Measurements from ENCODE around the gene EMCN.

EMCN gene

DNA sequence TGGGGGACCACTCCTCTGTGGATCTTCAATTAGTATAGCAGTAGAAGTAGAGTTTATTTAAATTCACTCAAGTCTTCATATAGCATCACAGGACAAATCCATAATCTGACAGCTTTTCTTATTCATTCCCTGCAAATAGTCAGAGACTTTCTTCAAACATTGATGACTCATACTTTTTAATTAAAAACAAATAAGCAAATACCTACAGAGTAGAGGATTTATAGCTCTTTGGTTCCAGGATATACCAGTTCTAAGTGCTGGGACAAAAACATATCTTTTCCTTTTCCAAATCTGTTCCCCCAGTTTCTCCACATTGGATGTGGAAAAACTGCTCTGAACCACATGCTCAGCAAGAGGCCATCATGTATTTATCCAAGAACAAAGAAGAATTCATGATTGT is 24.1 kb downstream of the EMCN start:
- DNase-seq (ENCODE audit: low read depth in 1 of 2, low spot score in 1 of 2): no peak

DNA sequence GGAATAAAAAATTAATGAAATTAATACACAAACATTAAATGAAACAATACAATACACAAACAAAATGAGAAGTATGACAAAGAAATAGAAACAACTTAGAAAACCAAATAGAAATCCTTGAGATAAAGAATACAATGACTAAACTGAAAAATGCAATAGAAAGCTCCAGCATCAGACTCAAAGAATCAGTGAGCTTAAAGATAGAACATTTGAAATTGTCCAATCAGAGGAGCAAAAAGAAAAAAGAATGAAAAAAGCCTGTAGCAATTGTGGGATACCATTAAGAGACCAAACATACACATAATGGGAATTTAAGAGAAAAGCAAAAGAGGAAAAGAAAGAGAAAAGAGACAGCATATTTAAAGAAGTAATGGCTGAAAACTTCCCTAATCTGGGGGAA is 25.7 kb downstream of the EMCN start:
- DNase-seq (ENCODE audit: low read depth in 1 of 2, low spot score in 1 of 2): no peak

- DNase-seq (ENCODE audit: low read depth in 1 of 2, low spot score in 1 of 2): no peak
These were observed 28.5 kb downstream of the EMCN start for GRCh38 chr4:100489305-100489704.

DNA sequence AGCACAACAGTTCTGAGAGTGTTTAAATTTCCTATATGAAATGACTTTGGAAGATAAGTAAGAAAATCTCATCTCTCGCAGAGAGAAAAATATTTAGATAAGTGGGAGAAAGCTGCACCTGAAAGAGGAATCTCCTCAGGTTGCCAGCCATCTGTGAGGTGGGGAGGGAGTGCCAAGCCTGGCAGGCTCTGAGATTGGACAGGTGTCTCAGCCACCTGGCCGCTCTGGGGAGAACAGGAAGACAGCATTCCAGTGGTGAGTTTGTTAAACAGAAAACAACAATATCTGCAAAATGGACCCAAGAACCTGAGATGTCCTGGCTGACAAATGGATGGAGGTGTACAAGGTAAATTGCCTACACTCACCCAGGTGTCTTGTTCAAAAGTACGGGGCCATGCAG is 31.3 kb downstream of the EMCN start:
- DNase-seq (ENCODE audit: low read depth in 1 of 2, low spot score in 1 of 2): no peak

DNA sequence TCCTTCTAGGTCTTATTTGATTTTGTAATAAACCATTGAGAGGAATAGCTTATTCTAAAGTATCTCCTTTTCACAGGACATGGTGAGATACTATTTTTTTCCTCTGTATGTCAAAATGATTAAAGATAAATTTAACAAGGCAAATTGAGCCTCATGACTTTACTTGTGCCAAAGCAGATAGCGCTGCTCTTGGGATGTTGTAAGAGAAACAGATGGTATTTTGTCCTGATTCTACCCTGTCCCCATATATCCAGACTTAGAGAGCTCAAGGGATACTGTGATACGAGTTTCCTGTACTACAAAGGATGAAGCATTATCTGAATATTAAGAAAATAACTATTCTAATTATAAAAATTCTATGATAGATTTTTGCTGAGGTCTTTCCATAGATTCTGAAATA is 34.0 kb downstream of the EMCN start:
- DNase-seq (ENCODE audit: low read depth in 1 of 2, low spot score in 1 of 2): no peak

- DNase-seq (ENCODE audit: low read depth in 1 of 2, low spot score in 1 of 2): no peak
These were observed 37.9 kb downstream of the EMCN start for GRCh38 chr4:100479971-100480370.

GRCh38 chr4:100469555-100469954 is 48.3 kb downstream of the EMCN start:
- DNase-seq (ENCODE audit: low read depth in 1 of 2, low spot score in 1 of 2): no peak

DNA sequence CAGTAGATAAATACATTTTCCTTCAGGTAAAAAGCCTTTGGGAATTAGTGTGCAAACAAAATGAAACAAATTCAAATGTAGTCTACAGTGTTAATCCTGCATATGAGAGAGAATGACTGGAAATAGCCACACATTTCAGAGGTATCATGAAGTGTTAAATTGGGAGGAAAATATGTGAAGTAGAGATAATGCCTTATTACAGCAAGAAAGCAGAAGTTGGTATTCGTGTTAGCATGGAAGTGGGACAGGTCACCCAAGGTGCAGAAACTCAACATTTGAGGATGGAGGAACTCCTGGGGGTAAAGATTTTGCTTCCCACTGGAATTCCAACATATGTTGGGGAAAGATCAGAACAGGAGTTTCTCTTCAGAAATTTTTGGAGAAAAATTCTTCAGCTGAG is 51.3 kb downstream of the EMCN start:
- no peak for DNase-seq (ENCODE audit: low read depth in 1 of 2, low spot score in 1 of 2)

- no peak for DNase-seq (ENCODE audit: low read depth in 1 of 2, low spot score in 1 of 2)
These were observed 55.8 kb downstream of the EMCN start for GRCh38 chr4:100461807-100462605.

GRCh38 chr4:100450449-100450848 is 67.4 kb downstream of the EMCN start:
- no peak for DNase-seq (ENCODE audit: low read depth in 1 of 2, low spot score in 1 of 2)

GRCh38 chr4:100431416-100431815 is 86.4 kb downstream of the EMCN start:
- DNase-seq (ENCODE audit: low read depth in 1 of 2, low spot score in 1 of 2): no peak

- no peak for DNase-seq (ENCODE audit: low read depth in 1 of 2, low spot score in 1 of 2)
These were observed 87.4 kb downstream of the EMCN start for GRCh38 chr4:100430451-100430850.

DNA sequence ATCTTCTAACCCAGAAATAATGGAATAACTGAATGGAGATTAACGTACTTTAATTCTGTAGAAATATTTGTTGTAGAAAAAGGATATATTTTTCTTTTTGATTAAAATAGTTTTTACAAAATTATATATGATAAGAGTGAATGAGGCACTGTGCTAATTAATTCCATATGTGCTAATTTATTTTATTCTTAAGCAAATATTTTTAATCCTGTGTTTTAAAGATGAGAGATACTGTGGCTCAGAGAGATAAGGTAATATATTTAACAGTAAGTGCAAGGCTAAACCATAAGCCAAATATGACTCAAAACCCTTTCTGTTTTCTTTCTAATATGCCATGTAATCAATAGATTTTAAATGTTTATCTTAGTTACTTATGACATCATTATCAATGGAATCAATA is 88.2 kb downstream of the EMCN start:
- no peak for DNase-seq (ENCODE audit: low read depth in 1 of 2, low spot score in 1 of 2)

DNA sequence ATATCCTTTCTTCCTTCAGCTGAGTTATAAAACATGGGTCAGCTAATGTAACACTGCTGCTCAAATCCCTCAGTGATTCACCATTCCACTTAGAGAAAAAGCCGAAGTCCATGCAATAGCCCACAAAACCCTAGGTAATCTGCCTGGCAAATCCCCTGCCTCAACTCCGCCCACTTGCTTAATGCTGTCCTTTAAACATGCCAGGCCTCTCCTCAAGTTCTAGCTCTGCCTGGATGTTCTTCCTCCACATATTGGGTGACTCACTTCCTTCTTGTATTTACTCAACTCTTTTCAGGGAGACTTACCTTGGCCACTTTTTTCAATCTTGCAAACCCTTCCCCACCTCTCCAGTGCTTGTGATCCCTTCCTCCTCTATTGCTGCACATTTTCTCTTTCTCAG is 89.8 kb downstream of the EMCN start:
- DNase-seq (ENCODE audit: low read depth in 1 of 2, low spot score in 1 of 2): no peak

- no peak for DNase-seq (ENCODE audit: low read depth in 1 of 2, low spot score in 1 of 2)
These were observed 93.4 kb downstream of the EMCN start for GRCh38 chr4:100424376-100424775.

DNA sequence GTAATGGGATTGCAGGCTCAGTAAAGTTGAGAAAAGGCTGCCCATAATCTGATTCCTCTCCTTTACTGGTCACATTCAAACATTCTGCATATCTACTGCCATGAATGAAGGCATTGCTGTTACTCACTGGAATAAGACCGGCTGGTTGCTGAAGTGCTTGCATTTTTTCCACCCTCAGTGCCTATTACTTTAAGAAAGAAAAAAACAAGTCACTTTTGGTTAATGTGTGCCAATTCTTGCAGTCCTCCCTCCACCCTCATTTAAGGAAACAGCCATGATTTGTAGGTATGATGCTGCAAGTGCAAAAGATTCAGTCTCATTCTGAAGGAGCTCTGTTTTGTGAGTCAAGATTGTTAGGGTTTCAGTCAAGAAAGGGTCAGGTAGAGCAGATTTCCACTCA is 94.9 kb downstream of the EMCN start:
- DNase-seq (ENCODE audit: low read depth in 1 of 2, low spot score in 1 of 2): no peak

GRCh38 chr4:100421361-100421978 is 96.4 kb downstream of the EMCN start:
- no peak for DNase-seq (ENCODE audit: low read depth in 1 of 2, low spot score in 1 of 2)

GRCh38 chr4:100420571-100420970 is 97.3 kb downstream of the EMCN start:
- no peak for DNase-seq (ENCODE audit: low read depth in 1 of 2, low spot score in 1 of 2)

DNA sequence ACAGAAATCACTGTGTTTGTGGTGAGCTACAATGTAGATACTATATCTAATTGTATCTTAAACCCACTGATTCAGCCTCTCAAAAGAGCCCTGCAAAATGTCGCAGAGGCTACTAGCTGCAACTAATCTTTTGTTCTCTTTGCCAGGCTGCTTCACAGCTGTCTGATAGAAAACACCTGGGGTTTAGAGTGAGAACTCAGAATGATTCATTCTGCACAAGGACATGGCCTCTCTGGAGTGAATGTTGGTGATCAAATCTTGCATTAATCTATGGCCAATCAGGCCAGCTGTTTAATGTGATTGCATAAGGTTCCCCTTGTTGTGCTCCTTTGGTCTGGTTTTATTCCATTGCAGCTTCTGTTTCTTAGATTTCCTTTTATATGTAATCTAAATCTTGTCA is 100.3 kb downstream of the EMCN start:
- DNase-seq (ENCODE audit: low read depth in 1 of 2, low spot score in 1 of 2): no peak

GRCh38 chr4:100414016-100414790 is 103.6 kb downstream of the EMCN start:
- no peak for DNase-seq (ENCODE audit: low read depth in 1 of 2, low spot score in 1 of 2)

- no peak for DNase-seq (ENCODE audit: low read depth in 1 of 2, low spot score in 1 of 2)
These were observed 126.0 kb downstream of the EMCN start for GRCh38 chr4:100391863-100392262.

GRCh38 chr4:100391086-100391485 is 126.7 kb downstream of the EMCN start:
- no peak for DNase-seq (ENCODE audit: low read depth in 1 of 2, low spot score in 1 of 2)

Data from stimulated activated CD4-positive, alpha-beta T cell treated with anti-CD3 and anti-CD28 coated beads, Interleukin-15, amount 100 ng/mL, for 1 hour (primary cell).